K562 (cell line): Measurements from ENCODE around the gene IL36RN. TPM values are rescaled to one million over a fixed set of nuclear protein-coding genes. Genes with fewer than 3 reads are reported as not detected.

Experiments used
- ATAC-seq: fragments of 200-7000 bp; cut with Tn5 transposase; 3 replicates; pipeline ENCODE4 v1.9.1; 2020; ENCODE audit warnings: moderate library complexity
- BruUV-seq: library from RNA; stranded (reverse); fragments of 400-500 nt; replicated peaks from 2 replicates; lab custom pipeline; 2021; lab: Mats Ljungman, UMichigan
- CTCF ChIA-PET: fragments of 300-600 bp; formaldehyde crosslinking; extraction: SDS; loops from one replicate; lab custom pipeline; 2021; ENCODE audit warnings: low intra/inter-chr PET ratio; lab: Yijun Ruan, JAX
- POLR2A ChIA-PET: fragments of 300-600, 350-650 bp; sonication (Branson Sonifier 250); formaldehyde crosslinking; extraction: SDS; loops from one replicate; lab custom pipeline; 2021; ENCODE audit warnings: antibody characterized with exemption, inconsistent platforms; lab: Yijun Ruan, JAX
- DNase-seq, 4 experiments: peaks; one replicate each; pipeline versions ENCODE4 v3.0.0 to v3.0.0-alpha.2; 2011 to 2018; ENCODE audit warnings: low spot score in 3 of 4, mixed read lengths in 3 of 4; ENCODE audit errors: extremely low read depth in 1 of 4
- FAIRE-seq: peaks from 2 replicates; lab custom pipeline; 2011; peaks lifted over from hg19 to GRCh38; lab: Jason Lieb, UNC
- H2AFZ ChIP-seq: 2 replicates; pipeline ENCODE4 v1.6.0; 2011; ENCODE audit warnings: low read depth, low read length, control low read depth, inconsistent platforms
- H3K27ac ChIP-seq: fragments of 200-600 bp; 3 replicates; pipeline ENCODE4 v1.8.0; 2011; ENCODE audit warnings: low read depth, mild to moderate bottlenecking, control low read depth, inconsistent platforms, low read length, moderate library complexity, mixed read lengths; ENCODE audit errors: extremely low read depth
- H3K27me3 ChIP-seq, 2 experiments: fragments of 300-600 bp in 1 of 2; 2 replicates in 1 of 2; 3 replicates in 1 of 2; pipeline versions ENCODE4 v1.6.0 to v1.8.0; 2011; ENCODE audit warnings: inconsistent platforms in 2 of 2, low read length in 2 of 2, mild to moderate bottlenecking in 1 of 2, mixed read lengths in 1 of 2, moderate library complexity in 1 of 2; ENCODE audit not compliant: control insufficient read depth in 2 of 2, insufficient read depth in 2 of 2
- H3K36me3 ChIP-seq: fragments of 300-600 bp; 3 replicates; pipeline ENCODE4 v1.8.0; 2011; ENCODE audit warnings: mild to moderate bottlenecking, low read length, inconsistent platforms; ENCODE audit not compliant: control insufficient read depth, insufficient read depth
- H3K4me1 ChIP-seq, 2 experiments: fragments of 200-600 bp in 1 of 2; replicated peaks in 1 of 2; 2 replicates in 1 of 2; 3 replicates in 1 of 2; pipeline versions ENCODE4 v1.5.1 to v1.8.0; 2011; ENCODE audit warnings: inconsistent platforms in 2 of 2, low read length in 2 of 2, mild to moderate bottlenecking in 1 of 2, mixed read lengths in 1 of 2, moderate library complexity in 1 of 2; ENCODE audit not compliant: control insufficient read depth in 2 of 2, insufficient read depth in 2 of 2
- H3K4me2 ChIP-seq: 2 replicates; pipeline ENCODE4 v1.6.1; 2011; ENCODE audit warnings: low read length, control low read depth, inconsistent platforms, mixed read lengths; ENCODE audit not compliant: insufficient read depth
- H3K4me3 ChIP-seq: fragments of 200-600 bp; sonication (generic), shearing (Covaris generic); 2 replicates; pipeline ENCODE4 v1.5.1; 2016; ENCODE audit warnings: control low read depth, inconsistent platforms
- H3K79me2 ChIP-seq: fragments of 200-600 bp; 3 replicates; pipeline ENCODE4 v1.8.0; 2011; ENCODE audit warnings: low read length, inconsistent platforms; ENCODE audit not compliant: control insufficient read depth, insufficient read depth
- H3K9ac ChIP-seq, 2 experiments: 2 replicates each; pipeline versions ENCODE4 v1.6.0 to v1.6.1; 2011; ENCODE audit warnings: low read depth in 2 of 2, low read length in 2 of 2, control low read depth in 1 of 2, inconsistent platforms in 1 of 2, mild to moderate bottlenecking in 1 of 2, mixed read lengths in 1 of 2; ENCODE audit not compliant: insufficient read depth in 1 of 2
- H3K9me1 ChIP-seq: one replicate; pipeline ENCODE4 v1.6.0; 2011; ENCODE audit warnings: inconsistent platforms, mild to moderate bottlenecking, low read length, moderate library complexity; ENCODE audit not compliant: control insufficient read depth, insufficient read depth
- H3K9me3 ChIP-seq: replicated peaks from 2 replicates; pipeline ENCODE4 v1.5.1; 2011; ENCODE audit warnings: low read depth, low read length, inconsistent platforms; ENCODE audit not compliant: control insufficient read depth, insufficient read depth
- H4K20me1 ChIP-seq: replicated peaks from 2 replicates; pipeline ENCODE4 v1.6.1; 2011; ENCODE audit warnings: low read length, inconsistent platforms, mixed read lengths; ENCODE audit not compliant: control insufficient read depth, insufficient read depth
- ARID1B ChIP-seq: fragments of 450-650 bp; IDR thresholded peaks from 2 replicates; pipeline ENCODE4 v1.6.1; 2016; ENCODE audit warnings: antibody characterized with exemption, mild to moderate bottlenecking, inconsistent platforms
- FIP1L1 ChIP-seq: fragments of 200-400 bp; formaldehyde crosslinking; IDR thresholded peaks from 2 replicates; pipeline ENCODE4 v1.6.1; 2018; ENCODE audit warnings: mild to moderate bottlenecking, low read depth, low read length; ENCODE audit not compliant: poor library complexity, severe bottlenecking
- ZBTB8A ChIP-seq: fragments of 450-650 bp; IDR thresholded peaks from 2 replicates; pipeline ENCODE4 v1.6.1; 2018; ENCODE audit warnings: mild to moderate bottlenecking, moderate library complexity; ENCODE audit not compliant: partially characterized antibody
- ZNF212 ChIP-seq: fragments of 450-650 bp; formaldehyde crosslinking; IDR thresholded peaks from 2 replicates; pipeline ENCODE4 v1.4.0; 2020; ENCODE audit warnings: mild to moderate bottlenecking
- ZNF239 ChIP-seq: fragments of 250-450 bp; sonication (Bioruptor Pico); IDR thresholded peaks from 2 replicates; pipeline ENCODE4 v1.4.0; 2020; ENCODE audit warnings: mild to moderate bottlenecking
- ZNF699 ChIP-seq: fragments of 250-450 bp; sonication (Bioruptor Pico); IDR thresholded peaks from 2 replicates; pipeline ENCODE4 v1.8.0; 2021; ENCODE audit warnings: mild to moderate bottlenecking, moderate library complexity; ENCODE audit not compliant: insufficient replicate concordance
- ZSCAN29 ChIP-seq: fragments of 450-650 bp; IDR thresholded peaks from 2 replicates; pipeline ENCODE4 v1.6.1; 2017
- WGBS: fragments of 100-300 bp; shearing (Covaris generic); methylation state at CpG from one replicate; pipeline ENCODE4 v1.1.6; 2016; ENCODE audit warnings: low coverage, mixed read lengths; ENCODE audit not compliant: insufficient coverage; ENCODE audit errors: missing lambda C conversion rate; 5-methylcytosine and 5-hydroxymethylcytosine counted together
- in situ Hi-C: fragments of 300-500 bp; cut with MboI; formaldehyde crosslinking; loops from 4 replicates; pipeline ENCODE4 v1.15.0; 2018; ENCODE audit warnings: inconsistent platforms, mixed read lengths
- intact Hi-C: fragments of 100-400 bp; cut with micrococcal nuclease; formaldehyde crosslinking; loops from 2 replicates; pipeline ENCODE4 v1.14.2; 2022
- polyA plus RNA-seq, 8 experiments: library from polyadenylated mRNA; depleted of rRNA in 4 of 8; stranded (reverse) in 5 of 8; unstranded in 3 of 8; fragments of >200 nt; fragmentation: Nextera tagmentation in 2 of 8; fragmentation: Illumina TruSeq in 1 of 8; extraction: Ambion mirVana in 2 of 8; extraction: Trizol in 1 of 8; gene quantifications; 2 replicates each; pipeline versions ENCODE4 v1.2.1 to v1.2.3, GENCODE V29; 2011 to 2014; ENCODE audit warnings: inconsistent platforms in 1 of 8, missing spikeins in 1 of 8
- total RNA-seq, 7 experiments: library from RNA; depleted of rRNA in 6 of 7; stranded (reverse); fragments of >200 nt in 6 of 7; fragmentation: Illumina TruSeq in 2 of 7; extraction: Trizol in 2 of 7; gene quantifications; 2 replicates each; pipeline versions ENCODE4 v1.2.1 to v1.2.3, GENCODE V29; 2011 to 2021; ENCODE audit warnings: low replicate concordance in 1 of 7

Gene IL36RN
- total and polyA plus RNA-seq, 9 of the 15 experiments (the other 6 are each of a cell fraction or from before 2014, with no cell fraction given), result not detected

- TF ChIP-seq FIP1L1, result no peak
- TF ChIP-seq, all 486 proteins: peak for 0
Measured at GRCh38 chr2:113077921-113078320, 18.9 kb downstream of the IL36RN start (continued).

GRCh38 chr2:113078350-113078839 lies 19.4 kb downstream of the IL36RN start:
- intact Hi-C loops (no loop called here), in situ Hi-C loops (no loop called here)
- Histone ChIP-seq H3K9me1 (no peaks in the 10 kb centered on the region), H2AFZ (no peak overlapping the region), H3K4me3 (no peak overlapping the region), H4K20me1 (no peaks in the 10 kb centered on the region; the same call in 1 of the 2 replicates), H3K27ac (no peak overlapping the region), H3K4me2 (no peak overlapping the region), H3K36me3 (no peaks in the 10 kb centered on the region), H3K27me3 (peaks cover 15% of the 10 kb centered on the region in 2 experiments; a peak in 4 of 5 replicates), H3K4me1 (no peaks in the 10 kb centered on the region), H3K9ac (no peak overlapping the region), H3K9me3 (no peaks in the 10 kb centered on the region), H3K79me2 (no peaks in the 10 kb centered on the region)
- ChIA-PET POLR2A (interaction anchor here (0.5 to 1.1 kb wide), 4 partner anchors 10 to 119 kb away, joined by 3 read pairs; no protein-coding TSS in a partner anchor), CTCF (interaction anchor here (2.4 kb wide), 1 partner anchor 292 kb away, joined by 6 read pairs; no protein-coding TSS in a partner anchor)
- ATAC-seq, result no peak
- DNase-seq, result no peak
- no TSS peak for BruUV-seq
- no peak for FAIRE-seq
- WGBS, result 0% methylated on average over 6 of the region's 6 CpGs
- no peak for TF ChIP-seq ZSCAN29
- no peak for TF ChIP-seq ZNF699 (CRISPR knock-in tag)
- no peak for TF ChIP-seq ZBTB8A
- TF ChIP-seq ZNF239, result no peak
- no peak for TF ChIP-seq ZNF212 (CRISPR knock-in tag)
- no peak for TF ChIP-seq ARID1B
